Stimulated activated CD4-positive, alpha-beta T cell treated with anti-CD3 and anti-CD28 coated beads, Interleukin-1b, Interleukin-23, amount 100 ng/mL, for 48 hours (primary cell): ENCODE measurements around the gene FAM120C.

ENCODE experiments used
- DNase-seq: peaks from one replicate; pipeline ENCODE4 v3.0.0-alpha.2; 2020

The FAM120C gene

GRCh38 chrX:54024350-54024749 lies 158.7 kb downstream of the FAM120C start:
- DNase-seq, result no peak
